Uterus (tissue), 2 donors: ENCODE results near the gene DBR1.

ENCODE experiments used
- CTCF ChIP-seq, 4 experiments: fragments of 200-600 bp in 2 of 4; fragments of 450-650 bp in 2 of 4; sonication (generic) in 2 of 4; IDR thresholded peaks; one replicate each; pipeline ENCODE4 v1.5.1; 2016 to 2019; ENCODE audit warnings: antibody characterized with exemption in 4 of 4, mild to moderate bottlenecking in 2 of 4, moderate library complexity in 1 of 4
- POLR2A ChIP-seq, 2 donors: fragments of 450-650 bp; IDR thresholded peaks; one replicate each; pipeline ENCODE4 v1.6.1; 2016; ENCODE audit warnings: antibody characterized with exemption in 2 of 2, mild to moderate bottlenecking in 1 of 2, moderate library complexity in 1 of 2

DNA sequence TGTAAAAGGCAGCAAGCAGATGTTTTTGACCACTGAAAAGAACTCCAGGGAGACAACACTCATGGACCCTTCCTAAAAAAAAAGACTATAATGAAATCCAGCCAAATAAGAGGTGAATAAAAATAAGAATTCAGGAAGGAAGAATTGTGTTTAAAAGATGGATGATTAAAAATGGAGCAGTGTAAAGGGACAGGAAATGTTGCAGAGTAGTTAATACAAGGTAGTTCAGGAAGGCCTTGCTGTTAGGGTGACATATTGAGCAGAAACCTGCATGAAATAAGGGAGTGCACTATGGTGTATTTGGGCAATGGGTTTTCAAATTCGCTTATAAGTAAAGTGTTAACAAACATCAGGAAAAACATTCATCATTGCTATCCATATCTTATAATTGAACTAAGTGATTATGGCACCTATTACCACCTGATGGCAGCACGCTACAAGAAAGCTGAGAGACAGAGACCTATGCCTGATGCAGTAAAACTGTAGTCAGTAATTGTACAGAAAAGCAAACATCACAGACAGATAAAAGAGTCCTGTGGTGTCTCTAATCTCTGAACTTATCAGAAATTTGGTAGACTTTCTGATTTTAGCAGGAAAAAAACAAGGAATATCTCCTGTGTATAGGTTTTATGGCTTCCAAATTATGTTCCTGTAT, 5.8 kb upstream of the DBR1 start:
- TF ChIP-seq CTCF (IDR thresholded peaks at IDR 0.05) (no peak), POLR2A (IDR thresholded peaks at IDR 0.05) (no peak)
